Stimulated activated CD8-positive, alpha-beta memory T cell treated with anti-CD3 and anti-CD28 coated beads, Interleukin-7, amount 100 ng/mL, for 4 hours (primary cell): ENCODE measurements around the gene MBOAT7.

ENCODE experiments used
- DNase-seq, 2 donors: peaks; one replicate each; pipeline ENCODE4 v3.0.0-alpha.2; 2020; ENCODE audit warnings: low read depth in 2 of 2

Gene MBOAT7

GRCh38 chr19:54145541-54146158 is 43.7 kb downstream of the MBOAT7 start:
- DNase-seq = no peak

GRCh38 chr19:54142166-54142780 is 47.1 kb downstream of the MBOAT7 start:
- DNase-seq = no peak

GRCh38 chr19:54141356-54141755 is 48.0 kb downstream of the MBOAT7 start:
- DNase-seq = no peak

GRCh38 chr19:54138489-54139256 is 50.7 kb downstream of the MBOAT7 start:
- no peak for DNase-seq

- DNase-seq = peak in 1 of 2 donors; percentile 35
These were observed 51.5 kb downstream of the MBOAT7 start, which contains the start of gene CNOT3 for GRCh38 chr19:54137699-54138488. CNOT3 (plus strand) TSS chr19:54137762; CDS start chr19:54142979, 5,217 bp downstream.

GRCh38 chr19:54136864-54137698 is 52.3 kb downstream of the MBOAT7 start:
- peak; percentile 99 to 100 for DNase-seq

- no peak for DNase-seq
These were observed 53.1 kb downstream of the MBOAT7 start for GRCh38 chr19:54136086-54136863.

GRCh38 chr19:54133957-54134590 is 55.3 kb downstream of the MBOAT7 start:
- no peak for DNase-seq

- DNase-seq = no peak
These were observed 55.9 kb downstream of the MBOAT7 start for GRCh38 chr19:54133312-54133956.

- DNase-seq = no peak
These were observed 59.8 kb downstream of the MBOAT7 start for GRCh38 chr19:54129617-54129996.

GRCh38 chr19:54128796-54129616 is 60.4 kb downstream of the MBOAT7 start:
- no peak for DNase-seq

- no peak for DNase-seq
These were observed 61.0 kb downstream of the MBOAT7 start for GRCh38 chr19:54128441-54128725.

GRCh38 chr19:54127688-54128440 is 61.5 kb downstream of the MBOAT7 start:
- no peak for DNase-seq

- no peak for DNase-seq
These were observed 63.7 kb downstream of the MBOAT7 start for GRCh38 chr19:54125713-54126112.

GRCh38 chr19:54124393-54124792 is 65.0 kb downstream of the MBOAT7 start:
- DNase-seq = no peak

- no peak for DNase-seq
These were observed 65.7 kb downstream of the MBOAT7 start for GRCh38 chr19:54123682-54124081.
